HFFc6 (cell line): ENCODE data around the gene PNMA6E. TPM values are rescaled to one million over a fixed set of nuclear protein-coding genes. Genes with fewer than 3 reads are reported as not detected.

Source experiments
- DNase-seq: peaks from one replicate; pipeline ENCODE4 v3.0.0-alpha.2; 2018
- H3K27ac Mint-ChIP-seq: 2 replicates; pipeline ENCODE4 v1.8.0; 2020; ENCODE audit warnings: mild to moderate bottlenecking, mixed read lengths
- H3K27me3 Mint-ChIP-seq: 2 replicates; pipeline ENCODE4 v1.8.0; 2021; ENCODE audit warnings: mild to moderate bottlenecking, moderate library complexity, mixed read lengths; ENCODE audit not compliant: insufficient read depth
- H3K36me3 Mint-ChIP-seq: 2 replicates; pipeline ENCODE4 v1.8.0; 2021; ENCODE audit warnings: low read depth, mixed read lengths
- H3K4me1 Mint-ChIP-seq: 2 replicates; pipeline ENCODE4 v1.8.0; 2020; ENCODE audit warnings: low read depth, mixed read lengths
- H3K4me3 Mint-ChIP-seq: 2 replicates; pipeline ENCODE4 v1.8.0; 2020; ENCODE audit warnings: mild to moderate bottlenecking, moderate library complexity, mixed read lengths
- H3K9me3 Mint-ChIP-seq: 2 replicates; pipeline ENCODE4 v1.8.0; 2020; ENCODE audit warnings: mild to moderate bottlenecking, mixed read lengths
- CTCF ChIP-seq: fragments of 200-600 bp; sonication (generic); IDR thresholded peaks from 2 replicates; pipeline ENCODE4 v1.5.0; 2021; ENCODE audit warnings: antibody characterized with exemption, mild to moderate bottlenecking
- total RNA-seq, 6 experiments: library from RNA; stranded (reverse); fragmentation: NEBNext Ultra II Directional; extraction: Animal tissue kit (Norgen Biotek cat#: 25700); gene quantifications; 2 replicates in 1 of 6; 3 replicates in 5 of 6; pipeline ENCODE4 v1.2.3, GENCODE V29; 2021

PNMA6E gene
- total RNA-seq, 6 experiments from 2014 or later = not detected

GRCh38 chrX:153412746-153413720 lies 11.9 kb upstream of the PNMA6E start:
- Mint-ChIP-seq H3K27ac (no peak overlapping the region), H3K4me3 (no peak overlapping the region), H3K4me1 (no peaks in the 10 kb centered on the region; the same call in 1 of the 2 replicates), H3K27me3 (peaks cover 27% of the 10 kb centered on the region), H3K9me3 (no peaks in the 10 kb centered on the region), H3K36me3 (no peaks in the 10 kb centered on the region)
- TF ChIP-seq CTCF = no peak; the same call in 1 of the 2 replicates
- DNase-seq = no peak

- DNase-seq = no peak
- no peak overlapping the region for H3K27ac Mint-ChIP-seq
- H3K9me3 Mint-ChIP-seq = no peaks in the 10 kb centered on the region
- H3K36me3 Mint-ChIP-seq = no peaks in the 10 kb centered on the region
- no peak for TF ChIP-seq CTCF
- peaks cover 28% of the 10 kb centered on the region for H3K27me3 Mint-ChIP-seq
- H3K4me3 Mint-ChIP-seq = peak overlapping the region; percentile 53; the same call in 1 of the 2 replicates
- no peaks in the 10 kb centered on the region; the same call in 1 of the 2 replicates for H3K4me1 Mint-ChIP-seq
These were observed 10.9 kb upstream of the PNMA6E start for GRCh38 chrX:153411988-153412574.

- H3K36me3 Mint-ChIP-seq = no peaks in the 10 kb centered on the region
- no peak within 1 kb of the TSS for H3K27ac Mint-ChIP-seq
- peak within 1 kb of the TSS; percentile 53; the same call in 1 of the 2 replicates for H3K4me3 Mint-ChIP-seq
- no peak for TF ChIP-seq CTCF
- H3K9me3 Mint-ChIP-seq = no peaks in the 10 kb centered on the region
- DNase-seq = no peak
- H3K27me3 Mint-ChIP-seq = peaks cover 27% of the 10 kb centered on the region
- no peaks in the 10 kb centered on the region; the same call in 1 of the 2 replicates for H3K4me1 Mint-ChIP-seq
These were observed 10.3 kb upstream of the PNMA6E start, which contains the start of gene ZFP92 for GRCh38 chrX:153411255-153411987. Gene ZFP92 (plus strand): TSS chrX:153411472. CDS start chrX:153418323, 6,851 bp downstream.

GRCh38 chrX:153410888-153411254 lies 9.7 kb upstream of the PNMA6E start:
- Mint-ChIP-seq H3K36me3 (no peaks in the 10 kb centered on the region), H3K9me3 (no peaks in the 10 kb centered on the region), H3K4me3 (no peak overlapping the region), H3K4me1 (no peaks in the 10 kb centered on the region; the same call in 1 of the 2 replicates), H3K27ac (no peak overlapping the region), H3K27me3 (peaks cover 26% of the 10 kb centered on the region)
- TF ChIP-seq CTCF = no peak
- DNase-seq = no peak

- Mint-ChIP-seq H3K27ac (no peak overlapping the region), H3K9me3 (no peaks in the 10 kb centered on the region), H3K4me3 (no peak overlapping the region), H3K36me3 (no peaks in the 10 kb centered on the region), H3K27me3 (peaks cover 23% of the 10 kb centered on the region), H3K4me1 (no peaks in the 10 kb centered on the region; the same call in 1 of the 2 replicates)
- no peak for DNase-seq
- no peak for TF ChIP-seq CTCF
These were observed 9.2 kb upstream of the PNMA6E start for GRCh38 chrX:153410373-153410772.
